IPS DF 4.7 (cell line): ENCODE measurements around the gene LIMK1.
A peak's percentile ranks its signal among the peaks of the same experiment; 100 is the strongest.

Source experiments
- DNase-seq: peaks from one replicate; pipeline ENCODE4 v3.0.0-alpha.2; 2013; ENCODE audit warnings: low spot score; ENCODE audit errors: extremely low read depth

Gene LIMK1

DNA sequence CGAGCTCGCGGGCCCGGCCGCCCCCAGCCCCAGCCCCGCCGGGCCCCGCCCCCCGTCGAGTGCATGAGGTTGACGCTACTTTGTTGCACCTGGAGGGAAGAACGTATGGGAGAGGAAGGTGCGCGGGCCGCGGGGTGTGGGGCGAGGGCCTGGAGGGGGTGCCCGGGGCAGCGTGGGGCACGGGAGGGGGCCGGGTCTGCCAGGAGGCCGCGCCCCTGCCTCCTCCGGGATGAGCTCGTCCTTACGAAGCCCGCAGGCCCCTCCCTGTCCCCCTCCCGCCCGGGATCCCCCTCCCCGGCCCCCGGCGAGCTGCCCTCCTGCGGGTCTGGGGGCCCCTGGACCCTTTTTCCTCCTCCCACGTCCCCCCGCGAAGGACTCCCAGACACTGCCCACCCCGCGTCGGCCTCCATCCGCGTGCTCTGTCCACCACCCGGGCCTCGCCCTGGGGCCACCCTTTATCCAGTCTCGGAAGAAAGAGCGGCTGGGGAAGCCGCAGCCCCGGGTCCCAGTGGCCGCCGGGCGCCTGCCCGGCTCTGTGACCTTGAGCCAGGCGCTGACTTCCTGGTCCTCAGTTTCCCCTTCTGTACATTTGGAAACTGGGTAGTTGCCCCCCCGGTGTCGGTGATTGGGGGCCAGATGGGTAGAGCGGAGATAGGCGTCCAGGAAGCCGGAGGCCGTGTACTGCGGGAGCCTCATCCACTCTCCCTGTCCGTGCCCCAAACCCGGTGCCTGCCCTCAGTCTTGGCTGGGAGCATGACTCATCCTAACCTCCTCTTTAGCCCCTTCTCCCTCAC lies 521 bp downstream of the LIMK1 start:
- no peak for DNase-seq

DNA sequence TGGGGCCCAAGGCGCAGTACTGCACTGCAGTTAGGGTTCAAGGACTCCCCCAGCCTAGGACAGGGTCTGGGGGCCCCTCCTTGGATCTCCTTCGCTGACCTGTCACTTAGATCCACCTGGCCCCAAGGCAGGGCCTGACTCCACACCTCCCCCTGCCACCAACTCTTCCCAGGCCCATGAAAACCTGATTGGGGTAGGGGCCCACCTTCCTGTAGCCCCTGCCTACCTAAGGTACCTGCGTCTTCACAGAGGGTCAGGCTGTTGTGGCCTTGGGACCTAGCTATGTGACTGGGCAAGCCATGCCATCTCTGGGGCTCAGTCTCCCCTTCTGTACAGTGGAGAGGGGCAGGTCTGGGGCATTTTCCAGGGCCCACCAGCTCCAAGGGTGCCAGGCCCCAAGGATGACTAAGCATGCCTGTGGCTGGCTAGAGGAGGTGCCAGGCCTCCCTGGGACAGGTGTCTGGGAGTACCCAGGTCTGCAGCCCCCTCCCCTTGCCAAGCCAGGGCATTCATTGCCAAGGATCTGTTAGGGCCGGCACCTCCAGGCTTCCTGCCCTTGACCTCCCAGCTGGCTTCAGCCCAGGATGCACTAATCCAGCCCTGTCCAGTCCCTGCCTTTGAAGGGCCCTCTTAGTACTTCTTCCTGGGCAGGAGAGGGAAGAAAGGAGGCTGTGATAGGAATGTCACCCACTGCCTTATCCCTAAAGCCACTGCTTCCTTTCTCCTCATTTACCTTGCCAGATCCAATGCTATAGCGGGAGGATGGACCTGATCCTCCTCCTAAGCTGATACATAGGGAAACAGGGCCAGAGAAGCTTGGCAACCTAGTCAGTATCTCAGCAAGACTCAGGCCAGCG lies 1.3 kb downstream of the LIMK1 start:
- DNase-seq: no peak

DNA sequence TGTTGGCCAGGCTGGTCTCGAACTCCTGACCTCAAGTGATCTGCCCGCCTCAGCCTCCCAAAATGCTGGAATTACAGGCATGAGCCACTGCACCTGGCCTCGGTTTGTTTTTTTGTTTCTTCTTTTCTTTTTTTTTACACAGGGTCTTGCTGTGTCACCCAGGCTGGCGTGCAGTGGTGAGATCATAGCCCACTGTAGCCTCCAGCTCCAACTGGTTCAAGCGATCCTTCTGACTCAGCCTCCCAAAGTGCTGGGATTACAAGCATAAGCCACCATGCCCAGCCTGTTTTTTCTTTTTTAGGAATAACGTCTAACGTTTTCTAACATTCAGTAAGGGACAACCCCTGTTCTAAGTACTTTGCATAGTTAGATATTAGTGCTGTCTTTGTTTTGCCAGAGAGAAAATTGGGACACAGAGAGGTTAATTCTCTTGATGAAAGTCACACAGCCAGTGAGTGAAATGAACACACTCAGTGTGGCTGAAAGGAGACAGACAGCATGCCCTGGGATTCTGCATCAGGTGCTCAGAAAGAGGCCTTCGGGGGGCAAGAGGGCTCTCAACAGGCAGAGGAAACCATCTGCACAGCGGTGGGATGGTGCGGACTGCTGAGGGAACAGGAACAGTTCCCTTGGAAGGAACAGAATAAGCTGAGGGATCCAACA lies 4.3 kb downstream of the LIMK1 start:
- DNase-seq: no peak

DNA sequence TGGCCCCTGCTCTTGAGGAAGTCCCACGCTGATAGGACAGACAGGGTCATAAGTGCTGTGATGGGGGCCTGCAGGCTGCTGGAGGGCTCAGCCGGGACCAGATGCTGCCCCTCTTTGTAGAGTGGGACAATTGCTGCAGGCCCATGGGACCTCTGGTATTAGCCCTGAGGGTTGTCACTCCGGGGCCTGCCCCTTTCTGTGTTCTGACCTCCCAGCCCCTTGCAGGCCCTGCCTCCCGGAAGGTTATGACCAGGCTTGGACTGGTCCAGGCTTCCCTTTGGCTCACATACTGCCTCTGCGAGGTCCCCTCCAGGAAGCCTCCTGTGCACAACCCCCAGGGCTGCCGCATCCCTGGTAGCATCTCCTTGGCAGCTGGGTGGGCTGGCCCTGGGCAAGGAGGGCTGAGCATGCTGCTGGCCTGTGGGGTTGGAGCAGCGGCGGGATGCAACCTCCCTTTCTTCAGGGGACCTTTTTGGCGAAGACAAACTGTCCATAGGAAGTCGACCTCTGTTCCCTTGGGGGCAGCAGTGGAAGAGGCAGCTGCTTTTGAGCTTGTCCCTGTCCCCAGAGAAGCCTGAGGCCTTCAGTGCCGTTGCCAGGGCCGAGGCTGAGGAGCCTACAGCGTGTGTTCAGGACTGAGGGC lies 8.8 kb downstream of the LIMK1 start:
- DNase-seq: no peak

DNA sequence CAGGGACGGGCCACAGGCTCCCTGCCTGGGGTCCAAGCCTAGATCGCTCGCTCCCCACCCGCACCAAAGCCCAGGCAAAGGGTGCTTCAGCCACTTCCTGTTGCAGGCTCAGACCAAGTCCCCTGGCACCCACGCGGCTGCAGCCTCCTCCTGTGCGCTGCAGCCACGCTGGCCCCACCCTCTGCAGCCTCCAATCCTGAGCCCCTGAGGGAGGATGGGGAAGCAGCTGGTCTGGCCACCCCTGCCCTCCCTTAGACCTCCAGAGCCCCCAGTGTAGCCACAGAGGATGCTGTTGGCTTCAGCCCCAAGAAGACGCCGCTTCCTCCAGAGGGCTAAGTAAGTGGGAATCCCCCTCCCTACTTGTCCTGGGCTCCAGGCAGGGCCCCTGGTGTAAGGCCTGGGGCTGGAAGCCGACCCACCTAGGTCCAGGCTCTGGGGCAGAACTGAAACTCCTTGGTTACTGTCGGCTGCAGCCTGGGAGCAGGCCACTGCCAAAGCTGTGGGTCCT lies 9.4 kb downstream of the LIMK1 start:
- DNase-seq: no peak

DNA sequence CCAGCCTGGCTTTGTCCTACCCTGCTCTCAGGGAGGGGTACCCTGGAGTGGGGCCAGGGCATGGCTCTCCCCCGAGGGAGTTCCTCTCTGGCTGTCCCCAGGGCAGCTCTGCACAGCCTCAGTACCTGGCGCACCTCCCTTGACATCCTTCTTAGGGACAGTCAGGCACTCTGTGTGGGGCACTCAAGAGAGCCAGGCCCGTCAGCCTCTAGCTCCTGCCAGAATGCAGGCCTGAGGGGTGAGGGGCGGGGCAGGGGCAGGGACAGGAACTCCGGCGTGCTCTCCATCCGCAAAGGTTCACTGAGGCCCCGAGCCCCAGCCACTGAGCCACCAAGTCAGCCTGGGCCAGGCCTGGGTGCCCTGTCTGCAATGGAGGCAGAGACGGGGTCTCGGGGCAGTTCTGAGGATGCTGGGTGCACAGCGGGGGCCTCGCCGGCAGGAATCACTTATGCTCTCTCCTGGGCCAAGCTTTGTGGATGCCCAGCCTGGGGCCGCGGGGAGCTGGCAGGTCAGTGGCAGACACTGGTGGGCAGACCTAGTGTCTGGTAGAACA lies 10.1 kb downstream of the LIMK1 start:
- no peak for DNase-seq

DNA sequence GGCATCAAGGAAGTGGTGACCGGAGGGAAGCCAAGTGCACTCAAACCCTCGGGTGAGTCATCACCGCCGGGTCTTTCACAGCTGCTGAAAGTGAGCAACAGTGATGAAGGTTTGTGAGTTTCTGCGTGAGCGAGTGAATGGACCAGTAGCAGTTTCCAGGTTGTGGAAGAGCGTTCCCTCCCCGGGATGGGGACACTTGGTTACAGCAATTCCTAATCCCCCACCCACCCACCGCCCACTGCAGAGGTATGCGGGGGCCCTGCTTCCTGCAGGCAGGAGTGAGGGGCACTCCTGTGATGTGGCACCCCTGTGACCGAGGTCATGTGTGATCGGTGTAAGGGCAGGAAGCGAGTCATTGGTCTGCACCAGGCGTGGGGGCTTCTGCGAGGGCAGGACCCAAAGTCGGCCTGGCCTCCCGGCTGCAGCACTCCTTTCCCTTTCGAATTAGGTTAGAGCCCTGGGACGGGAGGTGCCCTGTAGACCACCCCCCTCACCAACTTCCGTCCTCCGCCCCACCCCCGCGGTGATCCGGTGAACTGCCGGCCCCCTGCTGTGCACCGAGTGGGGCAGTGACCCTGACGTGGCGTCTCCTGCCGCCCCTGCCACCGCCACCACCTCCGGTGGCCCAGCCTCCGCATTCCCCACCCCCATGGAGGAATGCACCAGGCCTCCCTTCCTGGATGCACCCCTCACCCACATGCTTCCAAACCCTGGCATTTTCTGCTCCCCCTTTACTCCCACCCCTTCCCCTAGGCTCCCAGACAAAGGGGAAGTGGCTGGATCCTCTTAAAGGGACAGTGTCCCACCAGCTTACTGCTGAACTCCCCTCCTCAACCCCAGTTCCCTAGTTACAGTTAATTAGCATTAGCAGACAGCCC lies 10.9 kb downstream of the LIMK1 start:
- DNase-seq: peak; percentile 68

DNA sequence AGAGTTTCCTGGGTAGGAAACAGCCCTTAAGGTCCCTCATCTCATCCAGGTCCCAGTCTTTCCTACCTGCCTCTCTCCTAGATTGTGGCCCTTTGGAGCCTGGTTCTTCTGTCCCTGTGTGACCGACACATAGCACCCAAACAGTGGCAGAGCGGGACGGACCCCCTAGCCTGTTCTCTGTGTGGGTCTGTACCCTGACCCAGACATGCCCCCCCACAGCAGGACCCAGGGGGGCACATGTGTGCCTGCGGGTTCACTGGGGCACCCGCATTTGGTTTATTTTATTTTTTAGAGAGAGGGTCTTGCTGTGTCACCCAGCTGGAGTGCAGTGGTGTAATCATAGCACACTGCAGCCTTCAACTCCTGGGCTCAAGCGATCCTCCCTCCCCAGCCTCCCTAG lies 11.5 kb downstream of the LIMK1 start:
- no peak for DNase-seq

DNA sequence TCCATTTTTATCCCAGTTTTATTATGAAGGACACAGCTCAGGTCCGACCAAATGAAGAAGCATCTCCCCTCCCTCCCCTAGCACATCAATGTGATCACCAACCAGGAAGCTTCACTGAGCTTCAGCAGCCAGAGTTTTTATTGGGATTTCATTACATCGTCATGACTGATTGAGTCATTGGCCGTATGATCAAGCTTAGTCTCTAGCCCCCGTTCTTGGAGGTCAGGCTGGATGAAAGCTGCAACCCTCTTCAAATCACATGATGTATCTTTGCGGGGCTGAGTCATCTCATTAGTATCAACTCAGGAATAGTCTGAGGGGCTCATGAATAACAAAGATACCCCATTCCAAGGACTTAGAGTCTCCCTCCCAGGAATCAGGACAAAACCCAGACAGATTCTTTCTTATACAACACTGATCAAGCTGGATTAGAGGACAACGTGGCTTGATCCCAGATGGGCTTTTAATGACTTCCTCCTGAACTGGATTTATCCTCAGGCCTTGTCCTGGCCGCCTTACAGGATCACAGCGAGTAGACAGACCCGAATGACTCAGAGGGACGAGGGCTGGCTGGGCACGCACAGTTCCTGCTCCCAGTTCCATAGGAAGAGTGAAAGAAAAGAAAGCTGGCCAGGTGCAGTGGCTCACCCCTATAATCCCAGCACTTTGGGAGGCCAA lies 14.5 kb downstream of the LIMK1 start:
- no peak for DNase-seq

DNA sequence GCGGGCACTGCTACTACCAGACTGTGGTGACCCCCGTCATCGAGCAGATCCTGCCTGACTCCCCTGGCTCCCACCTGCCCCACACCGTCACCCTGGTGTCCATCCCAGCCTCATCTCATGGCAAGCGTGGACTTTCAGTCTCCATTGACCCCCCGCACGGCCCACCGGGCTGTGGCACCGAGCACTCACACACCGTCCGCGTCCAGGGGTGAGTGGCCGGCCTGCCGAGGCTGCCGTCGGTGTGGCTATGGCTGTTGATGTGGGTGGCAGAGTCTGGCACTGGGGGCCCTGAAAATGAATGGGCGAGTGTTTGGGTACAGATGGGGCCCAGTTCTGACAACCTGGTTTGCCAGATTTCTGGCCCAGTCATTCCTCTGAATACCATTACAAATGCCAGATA lies 15.4 kb downstream of the LIMK1 start:
- DNase-seq: no peak

DNA sequence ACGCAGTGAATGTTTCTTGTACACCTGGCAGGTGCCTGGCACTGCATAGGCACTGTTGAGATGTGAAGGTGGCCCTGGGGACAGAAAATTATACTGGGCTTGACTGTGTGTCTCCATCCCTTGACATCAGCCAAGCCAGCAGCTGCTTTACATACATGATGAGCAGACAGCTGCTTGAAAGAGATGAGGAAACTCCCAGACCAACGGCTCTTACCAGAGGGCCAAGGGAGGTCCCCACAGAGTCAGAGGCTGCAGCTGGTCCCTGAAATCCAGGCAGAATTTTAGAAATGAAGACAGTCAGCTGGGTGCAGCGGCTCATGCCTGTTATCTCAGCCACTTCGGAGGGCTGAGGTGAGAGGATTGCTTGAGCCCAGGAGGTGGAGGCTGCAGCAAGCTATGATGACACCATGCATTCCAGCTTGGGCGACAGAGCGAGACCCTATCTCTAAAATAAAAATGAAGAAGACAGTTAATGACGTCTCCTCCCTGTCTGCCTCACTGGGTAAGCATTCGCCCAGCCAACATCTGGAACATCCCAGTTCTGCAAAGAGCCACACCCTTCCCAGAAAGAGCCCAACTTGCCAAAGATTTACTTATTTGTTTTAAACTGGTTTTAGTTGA lies 17.6 kb downstream of the LIMK1 start:
- DNase-seq: no peak

DNA sequence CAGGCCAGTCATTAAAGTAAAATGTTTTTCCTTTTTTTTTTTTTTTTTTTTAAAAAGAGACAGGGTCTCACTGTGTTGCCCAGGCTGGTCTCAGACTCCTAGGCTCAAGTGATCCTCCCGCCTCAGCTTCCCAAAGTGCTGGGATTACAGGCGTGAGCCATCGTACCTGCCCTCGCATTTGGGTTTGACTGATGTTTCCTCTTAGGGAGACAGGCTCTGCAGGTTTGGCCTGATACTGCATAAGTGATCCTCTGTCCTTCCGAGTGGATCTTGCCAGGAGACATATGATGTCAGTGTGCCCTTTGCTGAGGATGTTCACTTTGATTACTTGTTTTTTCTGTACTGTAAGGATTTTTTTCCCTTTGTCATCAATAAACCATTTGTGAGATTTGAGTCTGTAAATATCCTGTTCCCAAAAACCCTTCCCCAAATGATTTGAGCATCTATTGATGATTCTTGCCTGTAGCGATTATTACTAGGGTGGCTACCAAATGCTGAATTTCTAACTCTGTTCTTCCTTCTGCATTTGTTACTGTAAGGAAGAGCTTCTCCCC lies 19.7 kb downstream of the LIMK1 start:
- no peak for DNase-seq

DNA sequence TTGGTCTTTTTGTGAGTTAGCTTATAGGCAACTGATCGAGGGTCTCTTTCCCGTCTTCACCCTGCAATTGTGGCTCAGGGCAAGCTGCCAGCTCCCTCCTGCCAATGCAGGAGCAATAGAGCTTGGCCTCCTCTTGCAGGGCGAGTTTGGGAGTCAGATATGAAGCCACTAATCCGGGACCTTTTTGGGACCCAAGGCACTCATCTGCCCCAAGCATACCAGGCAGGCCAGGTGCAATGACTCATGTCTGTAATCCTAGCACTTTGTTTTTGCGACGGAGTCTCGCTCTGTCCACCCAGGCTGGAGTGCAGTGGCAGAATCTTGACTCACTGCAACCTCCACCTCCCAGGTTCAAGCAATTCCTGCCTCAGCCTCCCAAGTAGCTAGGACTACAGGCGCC lies 21.1 kb downstream of the LIMK1 start:
- no peak for DNase-seq

DNA sequence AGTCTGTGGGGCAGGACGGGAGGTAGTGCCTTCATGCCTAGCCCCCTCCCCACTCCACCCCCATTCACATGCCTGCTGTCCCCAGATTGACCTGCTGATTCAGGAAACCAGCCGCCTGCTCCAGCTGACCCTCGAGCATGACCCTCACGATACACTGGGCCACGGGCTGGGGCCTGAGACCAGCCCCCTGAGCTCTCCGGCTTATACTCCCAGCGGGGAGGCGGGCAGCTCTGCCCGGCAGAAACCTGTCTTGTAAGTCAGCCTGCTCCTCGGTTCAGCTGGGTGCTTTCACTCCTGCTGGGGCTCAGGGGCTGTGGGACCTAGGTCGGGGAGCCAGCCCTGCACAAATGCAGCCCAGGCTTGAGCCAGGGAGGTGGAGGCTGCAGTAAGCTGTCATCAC lies 22.4 kb downstream of the LIMK1 start:
- no peak for DNase-seq

DNA sequence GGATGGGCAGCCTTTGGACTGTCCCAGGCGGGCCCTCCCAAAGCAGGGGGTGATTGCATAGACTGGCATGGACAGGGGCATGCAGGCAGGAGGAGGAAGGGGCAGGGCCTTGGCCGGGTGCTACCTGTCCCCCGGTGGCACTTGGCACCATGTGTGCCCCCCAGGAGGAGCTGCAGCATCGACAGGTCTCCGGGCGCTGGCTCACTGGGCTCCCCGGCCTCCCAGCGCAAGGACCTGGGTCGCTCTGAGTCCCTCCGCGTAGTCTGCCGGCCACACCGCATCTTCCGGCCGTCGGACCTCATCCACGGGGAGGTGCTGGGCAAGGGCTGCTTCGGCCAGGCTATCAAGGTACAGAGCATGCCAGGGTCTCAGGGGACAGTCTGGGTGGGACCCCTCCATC lies 23.2 kb downstream of the LIMK1 start:
- DNase-seq: no peak

DNA sequence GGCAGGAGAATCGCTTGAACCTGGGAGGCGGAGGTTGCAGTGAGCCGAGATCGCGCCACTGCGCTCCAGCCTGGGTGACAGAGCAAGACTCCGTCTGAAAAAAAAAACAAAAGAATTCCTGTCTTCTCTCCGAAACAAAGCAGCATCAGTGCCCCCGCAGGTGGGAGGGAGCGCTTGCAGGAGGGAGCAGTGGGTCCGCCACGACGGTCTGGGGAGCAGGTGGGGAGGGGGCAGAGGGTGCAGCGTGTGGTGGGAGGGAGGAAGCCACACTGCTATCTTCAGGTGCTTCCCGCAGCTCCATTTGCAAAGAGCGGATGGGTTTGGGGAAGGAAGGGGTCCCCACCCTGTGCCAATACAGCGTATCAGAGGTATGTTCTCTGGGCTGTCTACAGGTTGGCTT lies 31.7 kb downstream of the LIMK1 start:
- no peak for DNase-seq

DNA sequence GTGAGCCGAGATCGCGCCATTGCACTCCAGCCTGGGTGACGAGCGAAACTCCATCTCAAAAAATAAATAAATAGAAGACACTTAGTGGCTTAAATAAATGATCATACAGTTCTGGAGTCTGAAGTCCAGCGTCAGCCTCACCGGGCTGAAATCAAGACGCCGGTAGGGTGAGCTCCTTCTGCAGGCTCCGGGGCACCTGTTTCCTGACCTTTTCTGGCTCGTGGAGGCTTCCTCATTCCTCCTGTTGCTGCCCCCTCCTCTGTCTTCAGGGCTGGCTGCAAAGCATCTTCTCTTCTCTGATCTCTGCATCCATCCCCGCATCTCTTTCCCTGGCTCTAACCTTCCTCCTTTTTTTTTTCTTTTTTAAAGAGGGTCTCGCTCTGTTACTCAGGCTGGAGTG lies 32.8 kb downstream of the LIMK1 start:
- DNase-seq: no peak

DNA sequence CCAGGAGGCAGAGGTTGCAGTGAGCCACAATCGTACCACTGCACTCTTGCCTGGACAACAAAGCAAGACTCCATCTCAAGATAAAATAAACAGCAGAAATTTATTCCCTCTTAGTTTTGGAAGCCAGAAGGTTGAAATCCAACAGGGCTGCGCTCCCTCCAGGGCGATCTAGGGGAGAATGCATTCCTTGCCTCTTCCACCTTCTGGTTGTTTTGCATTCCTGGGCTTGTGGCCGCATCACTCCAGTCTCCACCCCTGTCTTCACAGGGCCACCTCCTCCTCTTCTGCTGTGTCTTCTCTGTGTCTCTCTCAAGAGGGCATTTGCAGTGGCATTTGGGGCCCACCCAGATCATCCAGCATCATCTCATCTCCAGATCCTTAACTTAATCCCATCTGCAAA lies 36.2 kb downstream of the LIMK1 start:
- DNase-seq: no peak
